ENCODE data around the gene NUP93.
"Not testable (repeated sequence)": the region's sequence is repeated elsewhere in the genome, so short reads cannot be mapped to it uniquely, and the experiment has no call there.

DNA sequence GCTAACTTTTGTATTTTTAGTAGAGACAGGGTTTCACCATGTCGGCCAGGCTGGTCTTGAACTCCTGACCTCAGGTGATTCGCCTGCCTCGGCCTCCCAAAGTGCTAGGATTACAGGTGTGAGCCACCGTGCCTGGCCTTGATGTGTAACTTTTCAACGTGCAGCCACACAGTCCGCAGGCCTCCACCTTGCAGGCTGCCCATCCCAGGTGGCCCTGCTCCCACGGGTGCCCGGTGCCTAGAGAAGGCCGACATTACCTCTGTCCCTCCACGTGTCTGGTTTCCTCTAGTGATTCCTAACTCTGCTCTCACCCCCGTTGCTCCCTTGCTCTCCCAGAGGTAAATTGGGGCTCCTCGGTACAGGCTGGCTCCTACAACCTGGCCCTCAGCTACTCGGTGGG, 155.0 kb downstream of the NUP93 start:
- TF ChIP-seq, protein P1, sequence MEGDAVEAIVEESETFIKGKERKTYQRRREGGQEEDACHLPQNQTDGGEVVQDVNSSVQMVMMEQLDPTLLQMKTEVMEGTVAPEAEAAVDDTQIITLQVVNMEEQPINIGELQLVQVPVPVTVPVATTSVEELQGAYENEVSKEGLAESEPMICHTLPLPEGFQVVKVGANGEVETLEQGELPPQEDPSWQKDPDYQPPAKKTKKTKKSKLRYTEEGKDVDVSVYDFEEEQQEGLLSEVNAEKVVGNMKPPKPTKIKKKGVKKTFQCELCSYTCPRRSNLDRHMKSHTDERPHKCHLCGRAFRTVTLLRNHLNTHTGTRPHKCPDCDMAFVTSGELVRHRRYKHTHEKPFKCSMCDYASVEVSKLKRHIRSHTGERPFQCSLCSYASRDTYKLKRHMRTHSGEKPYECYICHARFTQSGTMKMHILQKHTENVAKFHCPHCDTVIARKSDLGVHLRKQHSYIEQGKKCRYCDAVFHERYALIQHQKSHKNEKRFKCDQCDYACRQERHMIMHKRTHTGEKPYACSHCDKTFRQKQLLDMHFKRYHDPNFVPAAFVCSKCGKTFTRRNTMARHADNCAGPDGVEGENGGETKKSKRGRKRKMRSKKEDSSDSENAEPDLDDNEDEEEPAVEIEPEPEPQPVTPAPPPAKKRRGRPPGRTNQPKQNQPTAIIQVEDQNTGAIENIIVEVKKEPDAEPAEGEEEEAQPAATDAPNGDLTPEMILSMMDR (IDR thresholded peaks at IDR 0.05 in 2 of 3, conservative IDR thresholded peaks at IDR 0.05 in 1 of 3; ENCODE audit: insufficient read depth in 2 of 3, low read depth in 1 of 3, low read length in 3 of 3) = not testable (repeated sequence)
- TF ChIP-seq JUN (IDR thresholded peaks at IDR 0.05; ENCODE audit: borderline replicate concordance, low read depth, low read length); JUN (CRISPR knock-in tag; IDR thresholded peaks at IDR 0.05; ENCODE audit: borderline replicate concordance); EP300 (IDR thresholded peaks at IDR 0.05; ENCODE audit: low read length); CEBPB (tag; IDR thresholded peaks at IDR 0.05); JUND (IDR thresholded peaks at IDR 0.05; ENCODE audit: borderline replicate concordance, low read depth, low read length); JUND (tag; IDR thresholded peaks at IDR 0.05; ENCODE audit: borderline replicate concordance, low read depth, low read length); ZNF274 (IDR thresholded peaks at IDR 0.05; ENCODE audit: borderline replicate concordance, low read depth, low read length); JUNB (CRISPR knock-in tag; conservative IDR thresholded peaks at IDR 0.05); TOE1 (IDR thresholded peaks at IDR 0.05; ENCODE audit: borderline replicate concordance); TOE1 (CRISPR knock-in tag; IDR thresholded peaks at IDR 0.05; ENCODE audit: borderline replicate concordance, low read depth); MYC (IDR thresholded peaks at IDR 0.05; ENCODE audit: low read depth, low read length); MYC (CRISPR knock-in tag; IDR thresholded peaks at IDR 0.05; ENCODE audit: borderline replicate concordance, low read depth); ZC3H4 (CRISPR knock-in tag; IDR thresholded peaks at IDR 0.05; ENCODE audit: borderline replicate concordance); ETV1 (tag; conservative IDR thresholded peaks at IDR 0.05; ENCODE audit: low read depth): not testable (repeated sequence)
- TF ChIP-seq, protein P2, sequence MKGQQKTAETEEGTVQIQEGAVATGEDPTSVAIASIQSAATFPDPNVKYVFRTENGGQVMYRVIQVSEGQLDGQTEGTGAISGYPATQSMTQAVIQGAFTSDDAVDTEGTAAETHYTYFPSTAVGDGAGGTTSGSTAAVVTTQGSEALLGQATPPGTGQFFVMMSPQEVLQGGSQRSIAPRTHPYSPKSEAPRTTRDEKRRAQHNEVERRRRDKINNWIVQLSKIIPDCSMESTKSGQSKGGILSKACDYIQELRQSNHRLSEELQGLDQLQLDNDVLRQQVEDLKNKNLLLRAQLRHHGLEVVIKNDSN (CRISPR knock-in tag; IDR thresholded peaks at IDR 0.05) = not testable (repeated sequence)
- TF ChIP-seq, protein P3, sequence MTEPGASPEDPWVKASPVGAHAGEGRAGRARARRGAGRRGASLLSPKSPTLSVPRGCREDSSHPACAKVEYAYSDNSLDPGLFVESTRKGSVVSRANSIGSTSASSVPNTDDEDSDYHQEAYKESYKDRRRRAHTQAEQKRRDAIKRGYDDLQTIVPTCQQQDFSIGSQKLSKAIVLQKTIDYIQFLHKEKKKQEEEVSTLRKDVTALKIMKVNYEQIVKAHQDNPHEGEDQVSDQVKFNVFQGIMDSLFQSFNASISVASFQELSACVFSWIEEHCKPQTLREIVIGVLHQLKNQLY (CRISPR knock-in tag; conservative IDR thresholded peaks at IDR 0.05) = not testable (repeated sequence)

All from K562 (cell line).